ENCODE data around the gene TP53BP1.

TP53BP1 gene

GRCh38 chr15:43518197-43518761, 25.3 kb upstream of the TP53BP1 start:
- peak in 1 of 2 experiments; percentile 27 for DNase-seq (ENCODE audit: low read depth in 2 of 2)

GRCh38 chr15:43517354-43518196, 24.6 kb upstream of the TP53BP1 start, which contains the start of gene MAP1A:
Gene MAP1A, plus strand, starts transcription at chr15:43517608. Its CDS starts 3,866 bp downstream, at chr15:43521474.
- peak; percentile 46 to 56 for DNase-seq (ENCODE audit: low read depth in 2 of 2)

DNA sequence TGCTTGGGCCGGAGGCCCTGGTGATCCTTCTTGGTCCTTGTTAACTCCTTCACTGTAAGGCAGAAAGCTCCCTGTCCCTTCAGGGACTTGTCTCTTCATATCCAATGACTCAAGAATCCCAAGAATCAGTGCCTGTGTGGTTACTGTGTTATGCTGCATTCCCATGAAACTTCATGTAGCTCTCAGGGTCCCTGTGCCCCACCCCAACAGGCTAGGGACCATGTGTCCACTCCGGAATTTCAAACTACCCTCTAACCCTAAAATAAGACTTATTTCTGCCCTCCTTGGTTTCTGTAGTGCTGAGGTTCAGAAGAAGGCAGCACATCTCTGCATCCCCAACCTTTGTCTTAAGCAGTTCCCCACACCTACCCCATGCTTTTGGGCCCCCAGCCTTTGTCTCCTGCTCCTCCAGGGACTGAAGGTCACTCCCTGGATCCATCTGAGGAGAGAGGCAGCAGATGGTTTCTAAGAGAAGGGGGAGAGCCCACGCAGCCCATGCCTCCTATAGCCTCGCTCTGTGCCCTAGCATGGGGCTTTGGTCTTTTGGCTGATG, 23.9 kb upstream of the TP53BP1 start:
- DNase-seq (ENCODE audit: low read depth in 2 of 2), result peak; percentile 44 to 51

DNA sequence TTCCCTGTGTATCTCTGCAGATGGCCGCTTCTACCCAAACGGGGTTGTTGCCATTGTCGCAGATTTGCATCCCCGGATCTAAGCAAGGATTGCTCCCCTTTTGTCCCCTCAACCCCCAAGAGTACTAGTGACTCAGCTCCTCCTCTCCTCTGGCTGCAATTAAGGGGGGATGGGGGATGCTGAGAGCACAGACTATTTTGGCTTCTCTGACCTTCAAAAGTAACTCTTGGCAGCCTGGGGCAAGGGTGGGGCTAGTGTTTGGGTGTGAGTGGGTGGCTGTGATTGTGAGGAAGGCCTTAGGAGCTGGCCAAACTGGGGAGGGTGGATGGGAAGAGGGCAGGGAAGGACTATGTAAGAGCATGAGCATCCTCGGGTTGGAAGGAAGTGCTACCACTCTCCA, 23.2 kb upstream of the TP53BP1 start:
- no peak for DNase-seq (ENCODE audit: low read depth in 2 of 2)

- DNase-seq (ENCODE audit: low read depth in 2 of 2), result no peak
Observed at GRCh38 chr15:43515741-43516140, 22.8 kb upstream of the TP53BP1 start.

- no peak for DNase-seq (ENCODE audit: low read depth in 2 of 2)
Observed at GRCh38 chr15:43514241-43515057, 21.5 kb upstream of the TP53BP1 start.

DNA sequence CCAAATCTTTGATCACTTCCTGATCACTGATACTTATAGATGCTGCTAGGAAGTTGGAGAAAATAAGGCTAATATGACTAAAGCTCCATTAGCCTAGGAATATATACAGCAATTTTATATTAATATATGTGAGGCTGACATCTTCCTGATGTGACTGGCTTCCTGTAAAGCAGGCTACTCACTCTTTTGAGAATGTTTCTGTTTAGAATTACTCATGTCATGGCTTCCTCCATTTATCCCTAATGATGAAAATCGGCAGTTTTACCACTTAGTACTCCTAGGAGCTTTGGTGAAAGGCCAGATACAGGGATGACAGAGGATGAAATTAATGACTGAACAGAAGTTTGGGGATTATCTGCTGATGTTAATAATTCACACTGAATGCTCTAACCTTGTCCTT, 20.6 kb upstream of the TP53BP1 start:
- no peak for DNase-seq (ENCODE audit: low read depth in 2 of 2)

GRCh38 chr15:43511012-43511885, 18.3 kb upstream of the TP53BP1 start:
- DNase-seq (ENCODE audit: low read depth in 2 of 2), result no peak

DNA sequence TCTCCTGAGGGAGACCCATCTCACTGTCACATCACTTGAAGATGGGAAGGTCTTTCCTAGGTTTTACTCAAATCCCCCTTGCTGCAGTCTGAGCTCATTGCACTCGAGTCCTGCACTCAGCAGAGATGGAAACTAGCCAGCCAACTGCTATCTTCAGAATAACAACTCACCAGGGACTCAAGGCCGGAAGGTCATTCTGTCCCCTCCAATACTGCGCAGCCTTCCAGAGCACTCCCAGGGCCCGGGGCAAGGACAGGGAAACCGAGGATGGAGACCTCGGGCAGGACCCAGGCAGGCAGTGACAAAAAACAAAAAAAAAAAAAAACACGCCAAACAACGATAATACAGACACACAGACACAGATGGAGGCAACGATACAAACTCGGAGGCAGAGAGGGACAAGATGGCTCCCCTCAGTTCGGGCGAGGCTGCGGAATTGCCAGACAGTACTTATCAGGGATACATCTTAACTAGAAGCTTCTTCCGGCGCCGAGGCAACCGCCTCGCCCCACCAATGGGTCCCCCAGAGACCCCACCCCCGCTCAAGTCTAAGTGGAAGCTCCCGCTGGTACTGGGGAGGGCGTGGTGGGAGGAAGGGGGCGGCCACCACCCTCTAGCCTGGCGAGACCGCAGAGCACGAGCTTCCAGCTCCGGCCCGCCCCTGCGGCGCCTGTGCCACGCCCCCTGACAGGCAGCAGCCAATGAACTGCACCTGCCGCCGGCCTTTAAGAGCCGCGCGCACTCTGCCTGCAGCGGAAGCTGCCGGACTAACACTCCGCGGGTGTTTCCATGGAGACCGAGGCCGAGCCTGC, 17.4 kb upstream of the TP53BP1 start:
- DNase-seq (ENCODE audit: low read depth in 2 of 2), result peak; percentile 96

DNA sequence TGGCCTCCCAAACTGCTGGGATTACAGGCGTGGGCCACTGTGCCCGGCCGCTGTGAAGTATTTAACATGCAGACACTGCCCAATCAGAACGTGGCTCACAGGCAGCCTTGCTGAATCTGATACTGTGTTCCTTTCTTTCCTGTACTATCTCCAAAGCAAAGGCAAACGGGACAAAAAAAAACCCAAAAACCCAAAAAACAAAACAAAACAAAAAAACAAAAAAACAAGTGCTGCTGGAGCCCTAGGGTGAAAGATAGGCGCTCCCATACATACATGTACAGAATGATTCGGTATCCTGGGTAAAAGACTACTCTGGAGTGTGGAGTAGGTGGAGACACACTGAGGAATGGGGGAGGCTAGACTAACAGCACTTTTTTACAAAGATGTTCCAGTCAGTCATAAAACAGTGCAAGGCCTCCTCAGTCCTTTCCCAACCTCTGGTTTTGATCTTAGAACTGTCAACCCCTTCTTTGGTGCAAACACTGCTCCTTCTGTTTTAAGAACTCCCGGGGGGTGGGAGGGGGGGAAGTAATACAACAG, 16.8 kb upstream of the TP53BP1 start:
- no peak for DNase-seq (ENCODE audit: low read depth in 2 of 2)

DNA sequence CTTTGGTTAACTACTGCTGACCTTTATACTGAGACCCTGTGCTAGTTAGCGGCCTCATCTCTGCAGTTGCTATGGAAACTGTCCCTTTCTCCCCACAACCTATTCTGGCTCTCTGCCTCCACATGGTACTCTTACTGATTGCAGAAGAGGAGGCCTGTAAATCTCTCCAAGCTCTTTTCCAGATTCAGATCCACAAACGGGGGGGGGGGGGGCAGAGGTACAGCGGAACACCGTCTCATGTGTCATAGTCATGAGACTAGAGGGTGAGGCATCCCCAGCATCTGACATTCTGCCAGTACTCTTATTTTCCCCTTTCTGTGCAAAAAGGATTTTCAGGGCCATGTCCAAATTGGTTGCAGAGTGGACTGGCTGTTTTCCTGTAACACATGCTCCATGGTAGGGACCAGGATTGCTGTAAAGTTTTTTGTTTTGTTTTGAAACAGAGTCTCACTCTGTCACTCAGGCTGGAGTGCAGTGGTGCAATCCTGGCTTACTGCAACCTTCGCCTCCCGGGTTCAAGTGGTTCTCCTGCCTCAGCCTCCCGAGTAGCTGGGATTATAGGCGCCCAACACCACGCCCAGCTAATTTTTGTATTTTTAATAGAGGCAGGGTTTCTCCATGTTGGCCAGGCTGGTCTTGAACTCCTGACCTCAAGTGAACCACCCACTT, 16.2 kb upstream of the TP53BP1 start:
- DNase-seq (ENCODE audit: low read depth in 2 of 2), result no peak

DNA sequence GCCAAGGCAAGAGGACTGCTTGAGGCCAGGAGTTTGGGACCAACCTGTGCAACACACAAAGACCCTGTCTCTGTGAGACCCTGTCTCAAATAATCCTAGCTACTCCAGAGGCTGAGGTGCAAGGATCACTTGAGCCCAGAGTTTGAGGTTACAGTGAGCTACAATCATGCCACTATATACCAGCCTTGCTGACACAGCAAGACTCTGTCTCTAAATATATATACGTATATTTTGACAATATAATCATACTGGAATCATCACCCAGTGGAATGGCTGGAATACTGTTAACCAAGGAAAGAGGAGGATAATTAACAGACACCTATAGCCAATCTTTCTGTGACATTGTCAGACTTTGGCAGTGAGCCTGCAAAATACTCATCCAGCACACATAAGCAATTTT, 15.5 kb upstream of the TP53BP1 start:
- no peak for DNase-seq (ENCODE audit: low read depth in 2 of 2)

DNA sequence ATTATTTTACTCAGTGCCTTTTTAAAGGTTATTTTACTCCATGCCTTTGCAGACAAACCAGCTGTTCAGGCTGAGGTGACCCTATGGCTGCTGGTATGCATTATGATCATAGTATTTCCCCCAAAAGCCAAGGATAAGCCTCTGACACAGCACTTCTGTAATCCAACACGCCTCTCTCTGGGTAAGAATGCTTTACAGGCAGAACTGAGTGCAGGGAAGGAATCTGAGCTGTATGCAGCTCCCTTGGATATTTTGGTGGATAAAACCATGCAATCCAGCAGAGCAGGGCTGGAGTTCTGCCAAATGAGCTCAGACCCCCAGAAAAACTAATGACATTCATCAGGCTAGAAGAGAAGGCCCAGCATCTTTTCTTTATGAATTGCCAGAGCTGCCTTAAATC, 12.8 kb upstream of the TP53BP1 start:
- peak; percentile 88 to 89 for DNase-seq (ENCODE audit: low read depth in 2 of 2)

GRCh38 chr15:43499635-43500034, 6.7 kb upstream of the TP53BP1 start:
- no peak for DNase-seq (ENCODE audit: low read depth in 2 of 2)

DNA sequence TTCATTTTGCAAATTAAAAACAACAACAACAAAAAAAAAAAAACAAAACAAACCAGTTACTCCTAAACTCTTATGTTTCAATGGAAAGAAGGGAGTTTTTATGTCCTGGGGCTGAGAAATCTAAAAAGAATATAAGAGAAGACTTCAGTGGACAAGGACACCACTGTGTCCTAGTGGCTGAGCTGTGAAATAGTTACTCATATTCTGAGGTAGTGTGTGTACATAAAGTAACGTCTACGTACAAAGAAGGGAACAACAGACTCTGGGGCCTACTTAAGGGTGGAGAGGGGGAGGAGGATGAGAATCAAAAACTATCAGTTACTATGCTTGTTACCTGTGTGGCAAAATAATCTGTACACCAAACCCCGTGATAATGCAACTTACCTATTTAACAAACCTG, 6.0 kb upstream of the TP53BP1 start:
- no peak for DNase-seq (ENCODE audit: low read depth in 2 of 2)

DNA sequence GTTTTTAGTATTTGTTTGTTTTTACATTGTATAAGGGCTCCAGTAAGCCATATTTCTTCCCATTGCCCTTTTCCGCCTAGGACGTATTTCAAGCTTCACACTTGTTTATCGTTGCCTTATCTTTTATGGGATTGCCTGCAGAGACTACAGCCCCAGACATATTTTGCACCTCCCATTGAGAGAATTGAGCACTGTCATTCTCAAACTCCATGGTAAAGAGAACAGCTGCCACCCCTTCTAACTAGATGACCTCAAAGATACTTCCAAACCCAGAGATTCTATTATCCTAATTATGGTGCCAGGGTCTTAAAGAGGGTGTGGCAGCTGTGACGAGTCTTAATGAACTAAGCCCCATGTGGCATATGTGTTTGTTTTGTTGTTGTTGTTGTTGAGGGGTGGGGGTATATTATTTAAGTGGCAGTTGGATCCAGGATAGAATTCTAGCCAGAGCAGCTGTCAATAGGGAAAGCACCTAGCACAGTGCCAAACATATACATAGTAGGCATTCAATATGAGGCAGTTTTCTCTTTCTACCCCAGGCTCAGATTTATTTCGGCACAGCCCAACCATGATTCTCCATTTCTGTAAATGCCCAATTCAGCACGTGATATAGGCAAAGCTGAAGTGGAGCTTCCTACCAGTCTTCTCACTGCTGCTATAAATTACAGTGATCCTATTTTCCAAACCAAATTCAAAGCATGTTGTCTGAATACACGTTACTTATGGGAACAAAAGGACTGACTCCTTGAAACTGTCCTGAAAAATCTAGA, 932 bp upstream of the TP53BP1 start:
- no peak for DNase-seq (ENCODE audit: low read depth in 2 of 2)

GRCh38 chr15:43492266-43492665, 690 bp downstream of the TP53BP1 start:
- no peak for DNase-seq (ENCODE audit: low read depth in 2 of 2)

DNA sequence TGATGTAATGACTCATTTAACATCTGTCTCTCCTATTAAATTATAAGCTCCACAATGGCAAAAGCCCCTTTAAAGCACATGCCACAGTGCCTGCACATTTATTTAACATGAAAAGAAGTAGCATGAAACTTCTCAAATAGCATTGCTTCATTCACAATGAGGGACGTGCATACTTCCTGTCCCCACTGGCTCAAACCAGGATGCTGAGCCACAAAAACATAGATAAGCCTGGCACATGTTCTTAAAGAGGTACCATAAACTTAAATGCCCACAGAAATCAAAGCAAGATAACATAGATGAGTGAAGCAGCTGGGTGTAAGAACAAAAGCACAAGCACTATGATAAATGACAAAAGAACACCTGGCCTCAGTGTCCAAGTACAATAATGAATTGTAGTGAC, 3.8 kb downstream of the TP53BP1 start:
- no peak for DNase-seq (ENCODE audit: low read depth in 2 of 2)

DNA sequence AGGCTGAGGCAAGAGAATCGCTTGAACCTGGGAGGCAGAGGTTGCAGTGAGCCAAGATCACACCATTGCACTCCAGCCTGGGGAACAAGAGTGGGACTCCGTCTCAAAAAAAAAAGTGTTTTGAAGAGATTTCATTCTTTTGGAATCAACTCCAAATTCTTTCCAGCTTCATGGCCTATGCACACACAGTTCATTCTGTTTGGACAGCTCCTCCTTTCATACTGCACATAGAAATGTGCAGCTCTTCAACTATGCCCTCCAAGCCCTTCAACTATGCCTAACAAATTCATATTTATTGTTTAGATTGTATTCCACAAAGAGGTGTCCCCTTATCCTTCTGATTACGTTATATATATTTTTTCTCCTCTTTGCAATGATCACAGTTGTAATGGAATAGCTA, 4.2 kb downstream of the TP53BP1 start:
- DNase-seq (ENCODE audit: low read depth in 2 of 2), result no peak

Data from fibroblast of skin of left quadriceps (primary cell).